ENCODE data around the gene TOMM70.

- TF ChIP-seq POLR2A (IDR thresholded peaks at IDR 0.05) = no peak
- TF ChIP-seq CTCF (IDR thresholded peaks at IDR 0.05) = no peak
Observed at GRCh38 chr3:100411091-100411982, 10.4 kb upstream of the TOMM70 start.
